ENCODE results near the gene SEMA7A. TPM values are rescaled to one million over a fixed set of nuclear protein-coding genes. Genes with fewer than 3 reads are reported as not detected.

The SEMA7A gene
- total and polyA plus RNA-seq, 9 of the 15 experiments (the other 6 are each of a cell fraction or from before 2014, with no cell fraction given) = 0.04 to 8.2 (median 5.4) TPM; not detected in 1

DNA sequence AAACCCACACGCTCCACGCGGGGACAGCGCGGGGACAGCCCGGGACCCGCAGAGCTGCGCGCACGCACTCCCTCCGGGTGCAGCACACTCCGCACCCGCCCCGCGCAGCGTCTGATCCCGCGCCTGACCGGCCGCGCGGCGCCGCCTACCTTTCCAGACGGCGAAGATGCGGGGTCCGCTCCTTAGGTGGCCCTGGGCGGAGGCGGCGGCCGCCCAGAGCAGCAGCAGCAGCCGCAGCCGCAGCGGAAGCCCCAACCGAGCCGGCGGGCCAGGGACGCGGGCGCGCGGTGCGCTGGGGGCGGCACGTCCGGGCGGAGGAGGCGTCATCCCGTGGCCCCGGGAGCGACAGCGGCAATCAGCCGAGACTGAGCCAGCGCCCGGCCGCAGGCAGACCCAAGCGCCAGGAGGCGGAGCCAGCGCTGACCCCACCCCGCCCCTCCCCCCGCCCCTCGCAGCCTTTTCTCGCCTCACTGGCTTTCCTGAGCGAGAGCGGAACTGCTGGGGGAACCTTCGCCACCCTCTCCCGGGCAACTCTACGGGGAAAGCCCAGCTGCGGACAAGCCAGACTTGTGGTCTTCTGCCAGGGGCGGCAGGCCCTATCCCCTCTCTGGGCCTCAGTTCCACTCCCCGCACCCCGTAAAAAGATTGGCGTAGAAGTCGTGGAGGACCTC is at the start of gene SEMA7A (continued):
- TF ChIP-seq, protein P1, sequence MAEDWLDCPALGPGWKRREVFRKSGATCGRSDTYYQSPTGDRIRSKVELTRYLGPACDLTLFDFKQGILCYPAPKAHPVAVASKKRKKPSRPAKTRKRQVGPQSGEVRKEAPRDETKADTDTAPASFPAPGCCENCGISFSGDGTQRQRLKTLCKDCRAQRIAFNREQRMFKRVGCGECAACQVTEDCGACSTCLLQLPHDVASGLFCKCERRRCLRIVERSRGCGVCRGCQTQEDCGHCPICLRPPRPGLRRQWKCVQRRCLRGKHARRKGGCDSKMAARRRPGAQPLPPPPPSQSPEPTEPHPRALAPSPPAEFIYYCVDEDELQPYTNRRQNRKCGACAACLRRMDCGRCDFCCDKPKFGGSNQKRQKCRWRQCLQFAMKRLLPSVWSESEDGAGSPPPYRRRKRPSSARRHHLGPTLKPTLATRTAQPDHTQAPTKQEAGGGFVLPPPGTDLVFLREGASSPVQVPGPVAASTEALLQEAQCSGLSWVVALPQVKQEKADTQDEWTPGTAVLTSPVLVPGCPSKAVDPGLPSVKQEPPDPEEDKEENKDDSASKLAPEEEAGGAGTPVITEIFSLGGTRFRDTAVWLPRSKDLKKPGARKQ (CRISPR knock-in tag; IDR thresholded peaks at IDR 0.05) = no peak
- no peak for TF ChIP-seq HSF4 (CRISPR knock-in tag; IDR thresholded peaks at IDR 0.05; ENCODE audit: borderline replicate concordance)
- no peak for TF ChIP-seq ZNF785 (CRISPR knock-in tag; IDR thresholded peaks at IDR 0.05)
- no peak for TF ChIP-seq HDGF (IDR thresholded peaks at IDR 0.05)
- peak; percentile 61; the same call in 1 of the 2 replicates for TF ChIP-seq SAFB (IDR thresholded peaks at IDR 0.05; ENCODE audit: borderline replicate concordance, low read depth, low read length)
- no peak for TF ChIP-seq EWSR1 (IDR thresholded peaks at IDR 0.05; ENCODE audit: borderline replicate concordance, low read depth, partially characterized antibody)
- TF ChIP-seq ZBTB1 (CRISPR knock-in tag; IDR thresholded peaks at IDR 0.05; ENCODE audit: borderline replicate concordance, low read depth) = peak; percentile 76
- TF ChIP-seq PRPF4 (IDR thresholded peaks at IDR 0.05; ENCODE audit: insufficient read depth, low read depth, low read length, poor library complexity, severe bottlenecking) = no peak
- peak; percentile 79 for TF ChIP-seq SAP30 (IDR thresholded peaks at IDR 0.05; ENCODE audit: borderline replicate concordance, insufficient read depth, low read depth, low read length, poor library complexity, severe bottlenecking)
- TF ChIP-seq HCFC1 (IDR thresholded peaks at IDR 0.05; ENCODE audit: low read depth, low read length) = no peak
- no peak for TF ChIP-seq FOXK1 (CRISPR knock-in tag; IDR thresholded peaks at IDR 0.05; ENCODE audit: borderline replicate concordance)
- TF ChIP-seq, protein P2, sequence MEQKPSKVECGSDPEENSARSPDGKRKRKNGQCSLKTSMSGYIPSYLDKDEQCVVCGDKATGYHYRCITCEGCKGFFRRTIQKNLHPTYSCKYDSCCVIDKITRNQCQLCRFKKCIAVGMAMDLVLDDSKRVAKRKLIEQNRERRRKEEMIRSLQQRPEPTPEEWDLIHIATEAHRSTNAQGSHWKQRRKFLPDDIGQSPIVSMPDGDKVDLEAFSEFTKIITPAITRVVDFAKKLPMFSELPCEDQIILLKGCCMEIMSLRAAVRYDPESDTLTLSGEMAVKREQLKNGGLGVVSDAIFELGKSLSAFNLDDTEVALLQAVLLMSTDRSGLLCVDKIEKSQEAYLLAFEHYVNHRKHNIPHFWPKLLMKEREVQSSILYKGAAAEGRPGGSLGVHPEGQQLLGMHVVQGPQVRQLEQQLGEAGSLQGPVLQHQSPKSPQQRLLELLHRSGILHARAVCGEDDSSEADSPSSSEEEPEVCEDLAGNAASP (IDR thresholded peaks at IDR 0.05) = no peak
- TF ChIP-seq HDAC3 (IDR thresholded peaks at IDR 0.05; ENCODE audit: borderline replicate concordance, partially characterized antibody) = no peak
- TF ChIP-seq MEF2A (IDR thresholded peaks at IDR 0.05; ENCODE audit: control insufficient read depth, low read depth, low read length) = no peak
- TF ChIP-seq CHD1 (IDR thresholded peaks at IDR 0.05; ENCODE audit: low read length) = peak; percentile 75
- no peak for TF ChIP-seq KAT8 (IDR thresholded peaks at IDR 0.05; ENCODE audit: low read depth)
- TF ChIP-seq, protein P3, sequence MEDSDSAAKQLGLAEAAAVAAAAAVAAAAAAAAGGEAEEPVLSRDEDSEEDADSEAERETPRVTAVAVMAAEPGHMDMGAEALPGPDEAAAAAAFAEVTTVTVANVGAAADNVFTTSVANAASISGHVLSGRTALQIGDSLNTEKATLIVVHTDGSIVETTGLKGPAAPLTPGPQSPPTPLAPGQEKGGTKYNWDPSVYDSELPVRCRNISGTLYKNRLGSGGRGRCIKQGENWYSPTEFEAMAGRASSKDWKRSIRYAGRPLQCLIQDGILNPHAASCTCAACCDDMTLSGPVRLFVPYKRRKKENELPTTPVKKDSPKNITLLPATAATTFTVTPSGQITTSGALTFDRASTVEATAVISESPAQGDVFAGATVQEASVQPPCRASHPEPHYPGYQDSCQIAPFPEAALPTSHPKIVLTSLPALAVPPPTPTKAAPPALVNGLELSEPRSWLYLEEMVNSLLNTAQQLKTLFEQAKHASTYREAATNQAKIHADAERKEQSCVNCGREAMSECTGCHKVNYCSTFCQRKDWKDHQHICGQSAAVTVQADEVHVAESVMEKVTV (CRISPR knock-in tag; IDR thresholded peaks at IDR 0.05) = no peak
- TF ChIP-seq ZNF121 (CRISPR knock-in tag; conservative IDR thresholded peaks at IDR 0.05) = no peak
- peak; percentile 24 for TF ChIP-seq MEIS2 (IDR thresholded peaks at IDR 0.05; ENCODE audit: partially characterized antibody)
- TF ChIP-seq SLC30A9 (CRISPR knock-in tag; IDR thresholded peaks at IDR 0.05) = no peak
- no peak for TF ChIP-seq TCFL5 (CRISPR knock-in tag; conservative IDR thresholded peaks at IDR 0.05)
- TF ChIP-seq DIDO1 (tag; IDR thresholded peaks at IDR 0.05; ENCODE audit: low read depth) = no peak
- no peak for TF ChIP-seq ZNF551 (CRISPR knock-in tag; IDR thresholded peaks at IDR 0.05)

Measured in K562 (cell line).